SH-SY5Y (cell line): Measurements from ENCODE around the gene LONP2.

Source experiments
- GATA2 ChIP-seq: IDR thresholded peaks from 2 replicates; pipeline ENCODE4 v1.6.1; 2011; ENCODE audit warnings: mild to moderate bottlenecking, low read depth, low read length
- GATA3 ChIP-seq: IDR thresholded peaks from 2 replicates; pipeline ENCODE4 v1.6.1; 2011; ENCODE audit warnings: low read depth, mild to moderate bottlenecking, low read length, moderate library complexity

GRCh38 chr16:48371393-48371780, 127.3 kb downstream of the LONP2 start:
- no peak for TF ChIP-seq GATA2
- TF ChIP-seq GATA3: no peak
